DMS153 treated with DMSO at 0.1 percent for 48 hours (cell line): ENCODE data around the gene FHL2.
"Not testable (repeated sequence)": the region's sequence is repeated elsewhere in the genome, so short reads cannot be mapped to it uniquely, and the experiment has no call there.

Experiments used
- DNase-seq: peaks from one replicate; lab custom pipeline; 2025; ENCODE audit not compliant: unreplicated experiment; lab: John Stamatoyannopoulos, UW

FHL2 gene

DNA sequence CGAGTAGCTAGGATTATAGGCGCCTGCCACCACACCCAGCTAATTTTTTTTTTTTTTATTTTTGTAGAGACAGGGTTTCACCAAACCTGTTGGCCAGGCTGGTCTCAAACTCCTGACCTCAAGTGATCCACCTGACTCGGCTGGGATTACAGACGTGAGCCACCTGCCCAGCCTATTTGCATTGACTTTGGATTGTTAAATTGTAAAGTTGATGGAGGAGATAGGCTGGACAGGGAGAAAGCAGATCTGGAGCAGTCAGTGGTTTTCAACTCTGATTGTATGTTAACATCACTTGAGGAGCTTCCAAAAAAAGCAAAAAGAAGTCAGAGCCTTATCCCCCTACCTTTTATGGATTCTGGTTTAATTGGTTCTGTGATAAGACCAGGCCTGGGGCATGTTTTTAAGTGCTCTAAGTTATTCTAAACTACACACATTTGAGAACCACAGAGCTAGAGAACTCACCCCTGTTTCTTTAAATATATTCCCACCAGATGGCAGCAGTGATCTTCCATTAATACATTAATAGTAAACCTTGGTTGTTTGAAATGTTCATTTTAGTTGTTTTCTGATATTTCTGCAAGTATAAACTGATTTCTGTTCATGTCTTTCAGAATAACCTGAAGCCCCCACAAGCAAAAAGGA, 54.0 kb downstream of the FHL2 start:
- no peak for DNase-seq

GRCh38 chr2:105339414-105339813, 59.4 kb downstream of the FHL2 start:
- no peak for DNase-seq

DNA sequence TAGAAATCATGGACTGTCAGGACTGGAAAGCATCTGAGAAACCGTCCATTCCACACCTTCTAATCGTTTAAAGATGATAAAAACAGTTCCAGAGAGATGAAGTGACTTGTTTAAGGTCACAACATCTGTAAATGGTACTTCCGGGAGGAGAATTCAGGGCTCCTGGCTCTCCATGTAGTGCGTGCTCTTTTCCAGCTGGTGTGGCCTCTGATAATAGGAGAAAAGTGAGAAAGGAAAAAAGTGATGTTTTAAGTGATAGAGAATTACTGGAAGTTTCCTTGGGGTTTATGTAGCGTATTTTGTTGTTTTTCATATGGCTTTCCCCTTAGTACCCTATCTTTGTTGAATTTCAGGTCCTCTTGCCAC, 60.8 kb downstream of the FHL2 start:
- no peak for DNase-seq

DNA sequence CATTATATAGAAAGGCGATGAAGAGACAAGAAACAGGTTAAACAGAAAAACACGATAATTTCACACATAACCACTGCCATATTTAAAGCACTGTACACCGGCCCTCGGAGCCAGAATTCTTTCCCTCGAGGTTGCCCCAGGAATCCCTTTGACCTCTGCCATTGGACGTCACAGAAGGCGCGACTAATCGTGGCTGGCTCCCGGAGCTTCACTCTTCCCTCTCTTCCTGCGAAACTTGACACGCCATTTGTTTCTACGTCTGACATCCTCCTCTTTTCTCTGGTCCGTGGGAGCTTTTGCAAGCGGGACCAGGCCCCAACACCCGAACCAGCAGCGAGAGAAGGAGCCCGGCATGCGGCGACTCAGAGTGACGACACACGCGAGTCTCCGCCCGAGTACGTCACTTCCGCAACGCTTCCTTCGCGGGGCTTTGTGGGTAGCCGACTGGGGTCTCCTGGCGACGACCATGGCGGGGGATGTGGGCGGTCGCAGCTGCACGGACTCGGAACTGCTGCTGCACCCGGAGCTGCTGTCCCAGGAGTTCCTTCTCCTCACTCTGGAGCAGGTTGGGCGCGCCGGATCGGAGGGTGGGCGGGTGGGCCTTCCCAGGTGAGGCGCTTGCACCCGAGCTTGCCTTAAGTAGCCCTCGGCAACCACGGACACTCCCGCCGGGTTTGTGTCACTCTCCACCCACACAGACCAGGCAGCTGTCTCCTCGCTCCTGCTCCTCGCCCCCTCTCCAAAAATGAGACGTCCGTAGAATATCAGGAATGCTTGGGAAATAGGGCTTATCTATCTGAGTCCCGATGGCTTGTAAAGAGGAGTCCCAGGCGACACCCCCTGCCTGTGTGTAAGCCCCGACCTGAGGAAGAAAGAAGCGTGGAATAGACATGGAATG, 61.5 kb downstream of the FHL2 start, which contains the start of gene C2orf49:
C2orf49 (plus strand) TSS at position 419 of the 898 bp plus-strand sequence; CDS start at position 467, 48 bp downstream.
- DNase-seq: peak; percentile 85

GRCh38 chr2:105336786-105337121, 62.1 kb downstream of the FHL2 start:
- DNase-seq: no peak

DNA sequence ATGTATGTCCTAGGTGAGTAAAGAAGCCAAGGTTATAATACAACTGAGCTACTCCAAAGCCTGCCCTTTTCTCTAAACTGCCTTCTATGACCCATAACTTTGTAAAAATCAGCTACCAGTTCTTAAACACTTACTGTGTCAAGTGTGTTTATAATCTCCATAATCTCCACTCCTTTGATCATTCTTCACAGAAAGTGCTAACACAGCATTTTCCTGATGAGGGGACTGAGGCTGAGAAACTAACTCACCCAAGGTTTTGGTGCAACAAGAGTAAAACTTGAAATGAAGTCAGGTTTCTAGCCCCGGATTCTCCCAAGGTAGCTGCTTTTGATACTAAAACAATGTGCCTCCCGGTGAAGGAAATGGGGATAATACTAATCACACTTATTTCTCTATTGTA, 63.4 kb downstream of the FHL2 start:
- DNase-seq: no peak

DNA sequence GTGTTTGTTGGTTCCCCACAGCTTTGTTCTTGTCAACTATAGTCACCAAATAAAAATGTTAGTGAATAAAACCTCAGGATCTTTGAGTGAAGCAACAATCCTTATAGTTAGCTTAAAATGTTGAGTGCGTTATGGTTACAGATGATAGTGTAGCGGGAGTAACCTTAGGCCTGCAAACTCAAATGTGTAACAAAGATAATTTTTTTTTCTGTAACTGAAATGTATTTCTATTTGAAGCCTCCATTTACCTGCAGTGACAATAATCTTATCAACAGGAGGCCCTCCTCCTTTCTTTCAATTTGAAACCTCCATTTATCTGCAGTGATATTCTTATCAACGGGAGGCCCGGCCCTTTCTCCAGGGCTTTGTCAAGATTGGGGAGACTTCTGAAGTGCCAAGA, 64.6 kb downstream of the FHL2 start:
- no peak for DNase-seq

DNA sequence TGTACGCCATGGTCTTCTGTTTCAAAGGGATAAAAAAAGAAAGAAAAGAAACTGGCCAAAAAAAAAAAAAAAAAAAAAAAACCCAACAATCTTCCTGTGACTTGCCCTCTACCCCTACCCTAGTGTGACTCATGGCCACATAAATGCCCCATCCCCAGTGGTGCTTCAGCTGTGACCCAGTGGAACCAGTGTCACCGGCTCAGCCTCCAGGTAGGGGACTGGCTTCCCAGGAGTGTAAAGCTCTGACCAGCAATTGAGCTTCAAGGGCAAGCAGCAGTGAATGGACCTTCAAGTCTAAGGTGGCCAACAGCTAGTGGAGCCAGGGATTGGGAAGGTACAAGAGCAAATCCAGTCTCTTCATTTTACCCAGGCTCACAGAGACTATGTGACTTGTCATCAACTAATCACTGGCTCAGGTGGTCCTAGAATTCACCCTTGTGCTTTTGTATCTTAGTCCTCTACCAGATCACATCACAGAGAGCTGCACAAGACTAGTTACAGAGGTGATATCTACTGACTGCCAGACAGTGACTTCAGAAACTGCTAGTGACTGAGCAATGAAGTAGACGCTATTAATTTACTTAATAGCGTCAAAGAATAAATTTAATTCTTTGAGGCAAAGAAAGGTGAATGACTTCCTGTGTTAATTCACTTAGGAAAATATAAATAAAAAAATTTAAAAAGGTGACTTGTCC, 68.0 kb downstream of the FHL2 start:
- DNase-seq: no peak

GRCh38 chr2:105329561-105330495, 69.0 kb downstream of the FHL2 start, which contains the start of gene TGFBRAP1:
TSS of gene TGFBRAP1 (minus strand) at chr2:105329735. CDS start at chr2:105308301, 21,434 bp downstream.
- DNase-seq: no peak

GRCh38 chr2:105329197-105329554, 69.7 kb downstream of the FHL2 start:
- DNase-seq: no peak

- DNase-seq: no peak
These were observed 70.3 kb downstream of the FHL2 start for GRCh38 chr2:105328281-105329196.

DNA sequence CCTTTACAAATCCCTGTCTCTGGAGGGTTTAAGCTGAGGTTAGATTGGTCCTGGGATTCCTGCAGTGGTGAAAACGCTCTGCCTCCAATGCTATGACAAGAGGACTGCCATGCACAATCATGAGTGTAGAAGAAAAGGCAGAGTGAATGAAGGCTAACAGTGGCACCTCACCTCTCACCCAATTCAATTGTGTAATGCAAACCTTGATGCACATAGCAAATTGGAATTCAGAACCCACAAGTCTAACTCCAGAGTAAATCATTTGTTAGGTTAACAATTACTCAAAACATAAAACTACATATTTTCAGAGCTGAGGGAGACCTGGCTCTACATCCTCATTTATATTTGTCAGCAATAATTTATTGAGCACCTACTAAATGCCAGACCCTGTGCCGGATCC, 71.2 kb downstream of the FHL2 start:
- no peak for DNase-seq

- DNase-seq: not testable (repeated sequence)
These were observed 71.6 kb downstream of the FHL2 start for GRCh38 chr2:105327271-105327670.

DNA sequence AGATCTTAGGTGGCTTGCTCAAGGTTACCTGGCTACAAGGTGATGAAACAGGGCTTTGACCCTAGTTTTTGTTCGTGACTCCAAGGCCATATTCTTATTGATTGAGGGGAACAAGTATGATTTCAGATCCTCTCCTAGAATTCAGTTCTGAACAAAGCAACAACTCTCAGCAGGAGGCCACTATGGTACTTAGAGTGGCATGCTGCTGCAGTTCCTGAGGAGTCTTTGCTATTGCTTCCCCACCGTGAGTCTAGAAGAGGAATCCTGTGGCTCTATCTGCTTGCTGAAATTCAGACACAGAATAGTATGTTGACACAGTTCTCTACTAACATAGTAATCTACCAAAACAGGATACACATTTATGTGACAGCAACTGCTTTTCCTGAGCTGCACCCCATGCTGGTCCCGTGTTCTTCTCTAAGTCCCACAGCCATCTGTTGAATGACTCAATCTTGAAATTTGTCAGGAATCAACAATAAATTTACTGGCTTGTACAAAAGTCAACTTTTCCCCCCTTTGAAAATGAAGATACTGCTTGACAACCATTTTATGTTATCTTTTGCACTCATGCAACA, 73.4 kb downstream of the FHL2 start:
- DNase-seq: no peak

- DNase-seq: no peak
These were observed 74.1 kb downstream of the FHL2 start for GRCh38 chr2:105324732-105325131.

GRCh38 chr2:105324101-105324500, 74.8 kb downstream of the FHL2 start:
- no peak for DNase-seq

DNA sequence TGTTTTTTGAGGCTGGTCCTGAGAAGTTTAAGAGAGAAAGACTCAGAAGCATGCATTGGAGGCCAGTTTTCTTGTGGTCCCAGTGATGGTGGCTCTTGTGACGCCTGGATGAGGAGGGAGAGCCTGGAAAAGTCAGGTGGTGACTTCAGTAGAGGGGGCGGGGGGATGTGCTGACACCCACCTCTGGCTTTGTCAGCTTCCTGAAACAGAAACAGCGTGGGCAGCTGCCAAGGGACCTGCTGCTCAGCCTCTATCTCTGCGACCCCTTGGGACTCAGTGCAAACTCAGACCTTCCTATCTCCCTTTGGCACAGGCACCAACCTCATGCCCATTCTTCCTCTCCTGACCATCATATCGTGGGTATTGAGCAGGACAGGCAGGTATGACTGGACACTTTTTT, 75.7 kb downstream of the FHL2 start:
- DNase-seq: no peak

DNA sequence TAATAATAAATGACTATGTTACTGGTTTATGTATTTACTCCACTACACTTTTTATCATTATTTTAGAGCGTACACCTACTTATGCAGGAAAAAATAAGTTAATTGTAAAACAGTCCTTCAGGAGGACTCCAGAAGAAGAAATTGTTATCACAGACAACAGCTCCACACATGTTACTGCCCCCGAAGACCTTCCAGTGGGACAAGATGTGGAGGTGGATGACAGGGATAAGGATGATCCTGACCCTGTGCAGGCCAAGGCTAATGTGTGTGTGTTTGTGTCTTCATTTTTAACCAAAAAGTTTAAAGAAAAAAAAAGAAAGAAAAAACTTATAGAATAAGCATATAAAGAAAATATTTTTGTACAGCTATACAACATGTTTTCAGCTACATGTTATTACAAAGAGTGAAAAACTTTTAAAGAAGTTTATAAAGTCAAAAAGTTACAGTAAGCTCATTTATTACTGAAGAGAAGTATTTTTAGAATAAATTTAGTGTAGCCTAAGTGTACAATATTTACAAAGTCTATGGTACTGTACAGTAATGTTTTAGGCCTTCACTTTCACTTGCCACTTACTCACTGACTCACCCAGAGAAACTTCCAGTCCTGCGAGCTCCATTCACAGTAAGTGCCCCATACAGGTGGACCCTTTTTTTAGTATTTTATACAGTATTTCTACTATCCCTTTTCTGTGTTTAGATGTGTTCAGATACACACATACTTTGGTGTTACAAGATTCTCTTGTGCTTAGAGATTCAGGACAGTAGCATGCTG, 76.8 kb downstream of the FHL2 start:
- DNase-seq: no peak
